NT2/D1 (cell line): ENCODE measurements around the gene CEBPE.

Experiments used
- SUZ12 ChIP-seq: IDR thresholded peaks from 2 replicates; pipeline ENCODE4 v1.6.1; 2011; ENCODE audit not compliant: insufficient read length, insufficient read depth; ENCODE audit errors: extremely low read depth
- YY1 ChIP-seq: IDR thresholded peaks from 2 replicates; pipeline ENCODE4 v1.6.1; 2011; ENCODE audit not compliant: insufficient read length, insufficient read depth
- ZNF274 ChIP-seq: IDR thresholded peaks from 2 replicates; pipeline ENCODE4 v1.6.1; 2011; ENCODE audit warnings: mild to moderate bottlenecking, low read depth, low read length

DNA sequence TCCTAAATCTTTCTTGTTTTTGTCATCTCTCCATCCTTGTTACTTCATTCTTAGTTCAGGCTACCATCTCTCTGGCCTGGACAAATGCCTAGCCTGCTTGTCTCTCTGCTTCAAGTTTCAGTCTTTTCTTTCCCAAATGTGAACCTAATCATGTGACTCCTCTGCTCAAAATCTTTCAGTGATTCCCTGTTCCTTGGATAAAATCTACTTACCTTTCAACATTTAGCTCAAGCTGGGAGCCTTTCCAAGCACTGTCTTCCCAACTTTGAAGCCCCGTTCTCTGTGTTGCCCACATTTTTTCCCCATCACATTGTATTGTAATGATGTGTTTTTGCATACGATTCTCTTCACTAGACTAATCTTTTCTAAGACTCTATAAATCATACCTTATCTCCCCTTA lies 39.7 kb upstream of the CEBPE start:
- TF ChIP-seq ZNF274, result no peak
- no peak for TF ChIP-seq YY1
- TF ChIP-seq SUZ12, result no peak
